Upper lobe of right lung (tissue), 1 donor: ENCODE measurements around the gene FBXO44. TPM values are rescaled to one million over a fixed set of nuclear protein-coding genes. Genes with fewer than 3 reads are reported as not detected.

Experiments used
- ATAC-seq: fragments of 200-7000 bp; cut with Tn5 transposase; one replicate; pipeline ENCODE4 v1.9.1; 2020; ENCODE audit warnings: mild to moderate bottlenecking, moderate library complexity
- DNase-seq: peaks from one replicate; pipeline ENCODE4 v3.0.0-alpha.2; 2020
- H3K27ac ChIP-seq: fragments of 200-600 bp; one replicate; pipeline ENCODE4 v1.8.0; 2022
- H3K27me3 ChIP-seq: fragments of 200-600 bp; one replicate; pipeline ENCODE4 v1.8.0; 2022; ENCODE audit warnings: mild to moderate bottlenecking
- H3K36me3 ChIP-seq: fragments of 200-600 bp; one replicate; pipeline ENCODE4 v1.8.0; 2022
- H3K4me1 ChIP-seq: fragments of 200-600 bp; one replicate; pipeline ENCODE4 v1.8.0; 2022
- H3K4me3 ChIP-seq: fragments of 200-600 bp; one replicate; pipeline ENCODE4 v1.8.0; 2022; ENCODE audit warnings: mild to moderate bottlenecking
- H3K9me3 ChIP-seq: fragments of 200-600 bp; one replicate; pipeline ENCODE4 v1.8.0; 2022
- intact Hi-C: fragments of 100-400 bp; cut with DNase I; formaldehyde crosslinking; loops from one replicate; pipeline ENCODE4 v1.11.0; 2022
- total RNA-seq: library from RNA; stranded (reverse); fragmentation: NEBNext Ultra II Directional; extraction: Animal tissue kit (Norgen Biotek cat#: 25700); gene quantifications from one replicate; pipeline ENCODE4 v1.2.1, GENCODE V29; 2021
- TF ChIP-seq, protein P1 (sequence below): fragments of 200-600 bp; IDR thresholded peaks from one replicate; pipeline ENCODE4 v1.8.0; 2022; ENCODE audit warnings: antibody characterized with exemption
- donor health status: DM: no; HTN: yes; CAD: no; lungs with severe emphysema.

Gene FBXO44
- total RNA-seq, 1 donor from 2014 or later = 19.8 TPM

DNA sequence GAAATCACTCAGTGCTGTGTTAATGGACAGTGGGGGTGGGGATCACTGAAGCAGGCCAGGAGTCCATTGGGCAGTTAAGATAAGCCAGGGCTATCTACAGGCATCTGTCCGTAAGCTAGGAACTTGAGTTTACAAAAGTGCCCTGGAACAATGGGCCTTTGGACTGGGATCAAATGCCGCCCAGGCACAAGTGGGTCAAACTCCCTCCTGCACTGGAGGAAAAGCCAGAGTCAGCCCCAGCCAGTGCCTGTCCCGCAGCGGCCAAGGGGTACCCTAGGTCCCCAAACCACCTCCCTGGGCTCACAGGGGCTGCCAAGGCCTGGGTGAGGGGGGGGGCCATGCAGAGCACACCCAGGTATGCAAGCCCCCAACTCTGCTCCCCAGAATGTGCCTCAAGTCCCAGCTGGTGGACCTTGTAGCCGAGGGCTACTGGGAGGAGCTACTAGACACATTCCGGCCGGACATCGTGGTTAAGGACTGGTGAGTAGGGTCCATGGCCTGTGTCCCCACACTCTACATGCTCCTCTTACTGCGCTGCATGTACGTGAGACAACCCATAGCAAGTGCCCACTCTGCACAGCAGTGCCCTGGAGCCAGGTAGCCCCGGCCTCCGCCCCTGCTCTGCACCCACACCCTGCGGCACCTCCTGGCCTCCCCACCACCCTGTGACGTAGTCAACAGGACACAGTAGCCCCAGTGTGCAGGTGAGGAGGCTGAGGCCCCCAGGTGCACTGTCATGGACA, 17.0 kb downstream of the FBXO44 start:
- intact Hi-C loops = no loop called here
- Histone ChIP-seq H3K27me3 (no peaks in the 10 kb centered on the region), H3K36me3 (peaks cover 29% of the 10 kb centered on the region), H3K4me1 (peaks cover 9% of the 10 kb centered on the region), H3K9me3 (no peaks in the 10 kb centered on the region), H3K27ac (no peak overlapping the region), H3K4me3 (no peak overlapping the region)
- DNase-seq (no peak), ATAC-seq (peak; percentile 36)
- TF ChIP-seq, protein P1, sequence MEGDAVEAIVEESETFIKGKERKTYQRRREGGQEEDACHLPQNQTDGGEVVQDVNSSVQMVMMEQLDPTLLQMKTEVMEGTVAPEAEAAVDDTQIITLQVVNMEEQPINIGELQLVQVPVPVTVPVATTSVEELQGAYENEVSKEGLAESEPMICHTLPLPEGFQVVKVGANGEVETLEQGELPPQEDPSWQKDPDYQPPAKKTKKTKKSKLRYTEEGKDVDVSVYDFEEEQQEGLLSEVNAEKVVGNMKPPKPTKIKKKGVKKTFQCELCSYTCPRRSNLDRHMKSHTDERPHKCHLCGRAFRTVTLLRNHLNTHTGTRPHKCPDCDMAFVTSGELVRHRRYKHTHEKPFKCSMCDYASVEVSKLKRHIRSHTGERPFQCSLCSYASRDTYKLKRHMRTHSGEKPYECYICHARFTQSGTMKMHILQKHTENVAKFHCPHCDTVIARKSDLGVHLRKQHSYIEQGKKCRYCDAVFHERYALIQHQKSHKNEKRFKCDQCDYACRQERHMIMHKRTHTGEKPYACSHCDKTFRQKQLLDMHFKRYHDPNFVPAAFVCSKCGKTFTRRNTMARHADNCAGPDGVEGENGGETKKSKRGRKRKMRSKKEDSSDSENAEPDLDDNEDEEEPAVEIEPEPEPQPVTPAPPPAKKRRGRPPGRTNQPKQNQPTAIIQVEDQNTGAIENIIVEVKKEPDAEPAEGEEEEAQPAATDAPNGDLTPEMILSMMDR = no peak

DNA sequence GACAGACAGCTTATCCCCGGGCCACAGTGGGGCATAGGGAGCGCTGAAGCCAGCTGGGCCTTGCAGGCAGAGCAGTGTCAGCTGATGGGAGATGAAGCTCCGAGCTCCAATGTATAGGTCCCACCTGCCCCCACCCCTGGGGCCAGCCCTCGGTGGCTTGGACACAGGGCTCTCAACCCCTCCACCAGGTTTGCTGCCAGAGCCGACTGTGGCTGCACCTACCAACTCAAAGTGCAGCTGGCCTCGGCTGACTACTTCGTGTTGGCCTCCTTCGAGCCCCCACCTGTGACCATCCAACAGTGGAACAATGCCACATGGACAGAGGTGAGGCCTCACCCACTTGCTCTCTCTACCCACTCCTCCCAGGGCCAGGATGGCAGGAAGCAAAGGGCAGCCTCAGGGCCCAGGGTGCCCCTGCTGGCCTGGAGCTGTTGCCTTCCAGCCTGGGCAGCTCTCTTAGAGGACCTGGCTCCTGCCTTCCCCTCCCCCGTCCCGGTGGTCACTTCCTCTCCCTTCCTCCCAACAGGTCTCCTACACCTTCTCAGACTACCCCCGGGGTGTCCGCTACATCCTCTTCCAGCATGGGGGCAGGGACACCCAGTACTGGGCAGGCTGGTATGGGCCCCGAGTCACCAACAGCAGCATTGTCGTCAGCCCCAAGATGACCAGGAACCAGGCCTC, 18.6 kb downstream of the FBXO44 start:
- Histone ChIP-seq H3K9me3 (no peaks in the 10 kb centered on the region), H3K4me1 (peaks cover 4% of the 10 kb centered on the region), H3K4me3 (no peak overlapping the region), H3K36me3 (peaks cover 29% of the 10 kb centered on the region), H3K27ac (no peak overlapping the region), H3K27me3 (no peaks in the 10 kb centered on the region)
- intact Hi-C loops = no loop called here
- TF ChIP-seq, protein P1 = no peak
- ATAC-seq (no peak), DNase-seq (no peak)

DNA sequence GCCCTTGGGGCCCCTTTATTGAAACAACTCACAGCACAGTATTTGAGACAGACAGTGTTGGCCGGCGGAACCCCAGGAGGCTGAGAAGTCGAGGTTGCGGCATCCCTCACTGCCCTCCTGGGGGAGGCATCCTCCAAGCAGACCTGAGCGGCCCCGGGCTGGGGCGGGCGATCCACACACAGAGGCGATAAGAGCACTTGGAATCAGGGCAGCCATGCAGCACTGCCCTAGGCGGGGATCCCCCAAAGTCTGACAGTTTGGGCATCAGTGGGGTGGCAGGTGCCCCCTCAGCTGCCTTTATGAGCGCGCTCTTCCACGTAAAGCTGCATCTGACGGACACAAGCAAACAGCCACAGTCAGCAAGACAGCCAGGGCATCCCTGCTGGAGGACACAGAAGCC, 19.8 kb downstream of the FBXO44 start:
- H3K27me3 ChIP-seq = no peaks in the 10 kb centered on the region
- intact Hi-C loops = no loop called here

DNA sequence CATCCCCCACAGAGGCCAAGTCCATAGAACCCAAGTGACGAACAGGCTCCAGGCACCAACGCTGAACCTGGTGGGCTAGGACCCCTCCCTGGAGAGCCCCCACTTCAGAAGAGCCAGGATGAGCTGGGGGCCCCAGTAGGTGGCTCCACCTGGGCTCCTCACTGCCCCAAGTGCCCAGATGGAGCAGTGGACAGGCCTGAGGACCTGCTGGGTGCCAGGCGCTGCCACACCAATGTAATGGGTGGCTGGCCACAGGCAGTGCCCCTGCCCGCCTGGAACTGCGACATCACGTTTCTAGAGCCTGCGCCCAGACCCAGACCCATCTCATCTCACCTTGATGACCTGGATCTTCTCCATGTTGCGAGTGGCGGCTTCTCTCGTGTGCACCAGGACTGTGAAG, 20.6 kb downstream of the FBXO44 start:
- Histone ChIP-seq H3K36me3 (peaks cover 23% of the 10 kb centered on the region), H3K27ac (no peak overlapping the region), H3K4me1 (peaks cover 10% of the 10 kb centered on the region), H3K27me3 (no peaks in the 10 kb centered on the region), H3K4me3 (no peak overlapping the region), H3K9me3 (no peaks in the 10 kb centered on the region)
- DNase-seq (no peak), ATAC-seq (no peak)
- intact Hi-C loops = no loop called here
- TF ChIP-seq, protein P1 = no peak

More for the DNA sequence above, 19.8 kb downstream of the FBXO44 start:
- Histone ChIP-seq H3K9me3 (no peaks in the 10 kb centered on the region), H3K4me1 (peaks cover 4% of the 10 kb centered on the region), H3K4me3 (no peak overlapping the region), H3K27ac (no peak overlapping the region), H3K36me3 (peaks cover 23% of the 10 kb centered on the region)
- DNase-seq (no peak), ATAC-seq (no peak)
- TF ChIP-seq, protein P1 = no peak

DNA sequence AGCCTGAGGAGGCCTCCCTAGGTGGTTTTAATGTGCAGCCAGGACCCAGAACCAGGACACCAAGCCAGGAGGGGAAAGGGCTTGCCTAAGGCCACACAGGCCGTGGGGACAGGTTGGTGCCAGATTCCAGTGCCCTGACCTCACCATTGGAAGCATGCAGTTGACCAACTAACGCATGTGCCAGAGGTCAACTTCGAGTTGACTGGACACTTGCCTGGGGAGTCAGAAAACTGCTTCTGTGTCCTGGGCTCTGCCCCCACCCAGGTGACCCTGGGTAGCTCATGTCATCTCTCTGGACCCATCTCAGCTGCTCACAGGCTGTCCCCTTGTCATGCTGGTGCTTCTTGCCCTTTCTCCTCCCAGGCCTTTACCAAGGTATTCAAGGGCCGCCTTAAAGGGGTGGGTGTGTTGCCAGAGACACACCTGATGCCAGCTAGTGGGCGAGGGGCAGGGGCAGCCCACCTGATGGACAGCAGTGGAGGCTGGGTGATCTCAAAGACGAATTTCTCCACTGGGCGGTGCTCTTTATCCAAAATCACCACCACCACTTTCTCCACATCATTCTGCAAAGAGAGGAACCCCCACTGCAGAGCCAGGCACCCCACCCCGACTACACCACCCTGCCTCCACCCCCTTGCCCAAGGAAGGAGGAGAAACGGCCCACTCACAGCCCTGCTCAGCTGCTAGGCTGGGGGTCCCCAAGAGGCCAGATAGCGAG, 21.9 kb downstream of the FBXO44 start:
- Histone ChIP-seq H3K36me3 (peaks cover 23% of the 10 kb centered on the region), H3K9me3 (no peaks in the 10 kb centered on the region)
- no peak for ATAC-seq

More for the DNA sequence above, 21.9 kb downstream of the FBXO44 start:
- Histone ChIP-seq H3K27ac (no peak overlapping the region), H3K27me3 (no peaks in the 10 kb centered on the region), H3K4me1 (peaks cover 9% of the 10 kb centered on the region), H3K4me3 (no peak overlapping the region)
- intact Hi-C loops = no loop called here
- no peak for DNase-seq
- TF ChIP-seq, protein P1 = no peak
